Measurements from ENCODE around the gene MAF. TPM values are rescaled to one million over a fixed set of nuclear protein-coding genes. Genes with fewer than 3 reads are reported as not detected.

MAF gene
- total and polyA plus RNA-seq, 2 of the 4 experiments (the other 2 are of a cell fraction): under 0.01 to 0.02 TPM

GRCh38 chr16:79602628-79603014 lies 2.1 kb upstream of the MAF start:
- ChIA-PET CTCF (interaction anchor here (0.6 to 0.7 kb wide), 16 partner anchors 8 to 775 kb away, joined by 3 to 11 read pairs (median 4); no protein-coding TSS in a partner anchor), POLR2A (ENCODE audit: unreplicated experiment) (interaction anchor here (0.7 kb wide), 1 partner anchor 1100 kb away, joined by 3 read pairs; no protein-coding TSS in a partner anchor)
- H2AFZ ChIP-seq (replicated peaks; ENCODE audit: low read length, poor library complexity): no peak overlapping the region
- no peaks in the 10 kb centered on the region for H3K79me1 ChIP-seq (ENCODE audit: low read depth in 1 of 2, low read length in 2 of 2)
- intact Hi-C loops (cut with micrococcal nuclease): loop anchor here (2.0 to 10.0 kb wide), 3 partner anchors 765 to 1480 kb away; no protein-coding TSS in a partner anchor
- no peak overlapping the region for H3K14ac ChIP-seq (replicated peaks; ENCODE audit: low read depth, low read length)
- H4K20me1 ChIP-seq (ENCODE audit: insufficient read depth, low read length): no peaks in the 10 kb centered on the region
- no peak for ATAC-seq (ENCODE audit: low read depth)
- no peaks in the 10 kb centered on the region for H3K9me3 ChIP-seq (ENCODE audit: control insufficient read depth, insufficient read depth, low read length)
- H4K91ac ChIP-seq (ENCODE audit: insufficient read depth, low read depth, low read length): no peak overlapping the region
- in situ Hi-C loops (cut with MboI; ENCODE audit: low sequenced_read_pairs): loop anchor here (10.0 kb wide), 1 partner anchor 1478 kb away; no protein-coding TSS in a partner anchor
- no peak overlapping the region for H3K18ac ChIP-seq (ENCODE audit: low read depth, low read length)
- no peak overlapping the region for H2AK9ac ChIP-seq (replicated peaks; ENCODE audit: low read depth, low read length, poor library complexity)
- peaks cover 19% of the 10 kb centered on the region for H3K27me3 ChIP-seq (ENCODE audit: control insufficient read depth, insufficient read depth, low read length)
- H3K23ac ChIP-seq (ENCODE audit: low read depth, low read length): no peak overlapping the region
- DNase-seq: no peak
- no peak overlapping the region for H3K27ac ChIP-seq (ENCODE audit: insufficient read depth, low read length)
- no peak for TF ChIP-seq MXI1 (IDR thresholded peaks at IDR 0.05; ENCODE audit: borderline replicate concordance, low read depth, low read length)
- no peak for TF ChIP-seq CHD1 (IDR thresholded peaks at IDR 0.05; ENCODE audit: low read depth, low read length)
- no peak for TF ChIP-seq MAZ (IDR thresholded peaks at IDR 0.05; ENCODE audit: borderline replicate concordance, low read depth, low read length)
- no peak for TF ChIP-seq USF2 (IDR thresholded peaks at IDR 0.05; ENCODE audit: low read depth, low read length)
- TF ChIP-seq CEBPB (IDR thresholded peaks at IDR 0.05; ENCODE audit: low read depth, low read length): no peak
- no peak for TF ChIP-seq ELK1 (IDR thresholded peaks at IDR 0.05; ENCODE audit: borderline replicate concordance, low read depth, low read length)
- TF ChIP-seq NFE2L2 (IDR thresholded peaks at IDR 0.05; ENCODE audit: low read depth, low read length): no peak
- TF ChIP-seq BHLHE40 (IDR thresholded peaks at IDR 0.05; ENCODE audit: low read depth, low read length): no peak
- TF ChIP-seq SMC3 (IDR thresholded peaks at IDR 0.05; ENCODE audit: low read depth, low read length): no peak
- no peak for TF ChIP-seq RAD21 (IDR thresholded peaks at IDR 0.05; ENCODE audit: low read length)
- TF ChIP-seq MAFK (IDR thresholded peaks at IDR 0.05; ENCODE audit: low read depth, low read length): no peak
- no peak for TF ChIP-seq FOS (IDR thresholded peaks at IDR 0.05; ENCODE audit: low read depth, low read length)
- no peak for TF ChIP-seq RCOR1 (IDR thresholded peaks at IDR 0.05; ENCODE audit: insufficient replicate concordance, low read length)
- TF ChIP-seq RFX5 (IDR thresholded peaks at IDR 0.05; ENCODE audit: low read depth, low read length): no peak
- no peak for TF ChIP-seq POLR2A (IDR thresholded peaks at IDR 0.05; ENCODE audit: low read depth, low read length)
- TF ChIP-seq CTCF (conservative IDR thresholded peaks at IDR 0.05; ENCODE audit: low read depth, low read length): no peak
- no peak overlapping the region for H3K4me3 ChIP-seq (ENCODE audit: insufficient read depth, low read depth, low read length)
- no peak overlapping the region for H3K9ac ChIP-seq (ENCODE audit: low read depth, low read length)
- no peak overlapping the region for H4K8ac ChIP-seq (ENCODE audit: low read depth in 2 of 2, low read length in 2 of 2)
- H3K4me1 ChIP-seq (ENCODE audit: control insufficient read depth, insufficient read depth, low read length): no peaks in the 10 kb centered on the region
- H2BK20ac ChIP-seq (ENCODE audit: low read depth, low read length): no peak overlapping the region
- H3K36me3 ChIP-seq (ENCODE audit: control insufficient read depth, insufficient read depth, low read length): no peaks in the 10 kb centered on the region
- no peak overlapping the region for H3K4me2 ChIP-seq (ENCODE audit: low read depth, low read length)
- no peaks in the 10 kb centered on the region for H3K9me1 ChIP-seq (ENCODE audit: insufficient read depth, low read length)
- H2BK5ac ChIP-seq (ENCODE audit: low read depth, low read length, poor library complexity, severe bottlenecking): no peak overlapping the region
- no peak overlapping the region for H2BK15ac ChIP-seq (ENCODE audit: low read depth, low read length)
- no peak overlapping the region for H2BK120ac ChIP-seq (ENCODE audit: low read depth, low read length)
- H2AK5ac ChIP-seq (ENCODE audit: low read depth, low read length): no peak overlapping the region
- no TSS peak for BruUV-seq (replicated peaks)
- H4K5ac ChIP-seq (ENCODE audit: low read depth, low read length): no peak overlapping the region
- 26% methylated on average over 3 of the region's 5 CpGs; no CpG with 5 or more reads in 1 of the 2 experiments for WGBS, 2 experiments (ENCODE audit: extremely low coverage in 2 of 2, insufficient read length in 1 of 2)
- H3K56ac ChIP-seq (ENCODE audit: extremely low read depth, insufficient read depth, low read length): no peak overlapping the region
- no peak overlapping the region for H3K4ac ChIP-seq (ENCODE audit: low read depth, low read length)
- dilution Hi-C loops (cut with HindIII; ENCODE audit: low sequenced_read_pairs, unreplicated experiment): no loop called here

Data from IMR-90 (cell line).